Measurements from ENCODE around the gene ACSM2A. TPM values are rescaled to one million over a fixed set of nuclear protein-coding genes. Genes with fewer than 3 reads are reported as not detected.
"Not testable (repeated sequence)": the region's sequence is repeated elsewhere in the genome, so short reads cannot be mapped to it uniquely, and the experiment has no call there.

The ACSM2A gene, protein sequence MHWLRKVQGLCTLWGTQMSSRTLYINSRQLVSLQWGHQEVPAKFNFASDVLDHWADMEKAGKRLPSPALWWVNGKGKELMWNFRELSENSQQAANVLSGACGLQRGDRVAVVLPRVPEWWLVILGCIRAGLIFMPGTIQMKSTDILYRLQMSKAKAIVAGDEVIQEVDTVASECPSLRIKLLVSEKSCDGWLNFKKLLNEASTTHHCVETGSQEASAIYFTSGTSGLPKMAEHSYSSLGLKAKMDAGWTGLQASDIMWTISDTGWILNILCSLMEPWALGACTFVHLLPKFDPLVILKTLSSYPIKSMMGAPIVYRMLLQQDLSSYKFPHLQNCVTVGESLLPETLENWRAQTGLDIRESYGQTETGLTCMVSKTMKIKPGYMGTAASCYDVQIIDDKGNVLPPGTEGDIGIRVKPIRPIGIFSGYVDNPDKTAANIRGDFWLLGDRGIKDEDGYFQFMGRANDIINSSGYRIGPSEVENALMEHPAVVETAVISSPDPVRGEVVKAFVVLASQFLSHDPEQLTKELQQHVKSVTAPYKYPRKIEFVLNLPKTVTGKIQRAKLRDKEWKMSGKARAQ
- not detected for total RNA-seq

DNA sequence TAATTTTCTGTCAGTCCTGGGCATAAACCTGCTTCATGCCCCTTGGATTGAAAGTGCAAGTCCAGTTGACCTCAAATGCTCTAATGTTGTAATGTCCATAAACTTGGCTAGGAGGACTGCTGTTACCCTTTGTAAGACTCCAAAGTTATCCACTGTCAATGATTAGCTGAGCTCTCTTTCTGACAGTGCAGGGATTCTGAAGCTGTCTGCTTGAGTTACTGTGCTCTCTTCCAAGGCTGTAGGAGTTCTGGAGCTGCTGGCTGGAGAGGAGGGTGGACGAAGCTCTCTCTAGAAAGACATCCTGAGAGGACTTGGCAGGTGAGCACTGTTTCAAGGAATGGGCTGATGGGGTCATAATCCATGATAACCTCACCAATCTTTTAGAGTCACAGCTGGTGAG, at the start of gene ACSM2A:
Gene ACSM2A (plus strand): TSS at position 158 of the 400 bp plus-strand sequence. CDS start 8,594 bp downstream, outside the sequence.
- H3K27me3 Mint-ChIP-seq; H3K27ac Mint-ChIP-seq; H3K4me3 Mint-ChIP-seq; H3K4me1 Mint-ChIP-seq (ENCODE audit: low read depth); POLR2A ChIA-PET; H3K9me3 Mint-ChIP-seq; DNase-seq; intact Hi-C loops (cut with micrococcal nuclease); CTCF ChIA-PET; H3K36me3 Mint-ChIP-seq (ENCODE audit: low read depth); ATAC-seq: not testable (repeated sequence)

DNA sequence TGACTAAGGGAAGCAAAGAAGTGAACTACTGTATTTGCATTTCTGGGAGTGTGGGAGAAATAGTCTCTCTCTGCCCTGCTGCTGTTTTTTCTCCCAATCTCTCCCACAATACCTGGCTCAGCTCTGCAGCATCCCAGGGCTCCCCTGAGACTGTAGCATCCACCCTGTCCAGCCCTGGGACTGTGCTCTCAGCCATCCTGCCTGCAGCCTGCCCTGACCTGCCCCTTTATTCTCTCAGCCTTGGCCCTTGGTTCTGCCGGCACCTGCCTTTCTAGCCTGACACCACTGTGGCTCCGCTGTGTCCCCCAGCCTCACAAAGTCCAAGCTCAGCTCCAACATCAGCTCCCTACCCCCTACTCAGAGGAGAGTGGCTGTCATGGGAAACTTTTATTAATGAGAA, 48.7 kb upstream of the ACSM2A start:
- Mint-ChIP-seq H3K4me3 (no peak overlapping the region), H3K4me1 (ENCODE audit: low read depth) (no peaks in the 10 kb centered on the region), H3K27me3 (no peaks in the 10 kb centered on the region), H3K27ac (no peak overlapping the region), H3K36me3 (ENCODE audit: low read depth) (no peaks in the 10 kb centered on the region), H3K9me3 (no peaks in the 10 kb centered on the region)
- ChIA-PET POLR2A (no interaction called here), CTCF (interaction anchor here (1.2 kb wide), 1 partner anchor 17 kb away, joined by 5 read pairs; no protein-coding TSS in a partner anchor)
- TF ChIP-seq, protein P1, sequence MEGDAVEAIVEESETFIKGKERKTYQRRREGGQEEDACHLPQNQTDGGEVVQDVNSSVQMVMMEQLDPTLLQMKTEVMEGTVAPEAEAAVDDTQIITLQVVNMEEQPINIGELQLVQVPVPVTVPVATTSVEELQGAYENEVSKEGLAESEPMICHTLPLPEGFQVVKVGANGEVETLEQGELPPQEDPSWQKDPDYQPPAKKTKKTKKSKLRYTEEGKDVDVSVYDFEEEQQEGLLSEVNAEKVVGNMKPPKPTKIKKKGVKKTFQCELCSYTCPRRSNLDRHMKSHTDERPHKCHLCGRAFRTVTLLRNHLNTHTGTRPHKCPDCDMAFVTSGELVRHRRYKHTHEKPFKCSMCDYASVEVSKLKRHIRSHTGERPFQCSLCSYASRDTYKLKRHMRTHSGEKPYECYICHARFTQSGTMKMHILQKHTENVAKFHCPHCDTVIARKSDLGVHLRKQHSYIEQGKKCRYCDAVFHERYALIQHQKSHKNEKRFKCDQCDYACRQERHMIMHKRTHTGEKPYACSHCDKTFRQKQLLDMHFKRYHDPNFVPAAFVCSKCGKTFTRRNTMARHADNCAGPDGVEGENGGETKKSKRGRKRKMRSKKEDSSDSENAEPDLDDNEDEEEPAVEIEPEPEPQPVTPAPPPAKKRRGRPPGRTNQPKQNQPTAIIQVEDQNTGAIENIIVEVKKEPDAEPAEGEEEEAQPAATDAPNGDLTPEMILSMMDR (IDR thresholded peaks at IDR 0.05), result no peak
- ATAC-seq, result no peak
- intact Hi-C loops (cut with micrococcal nuclease), result no loop called here
- no peak for DNase-seq

DNA sequence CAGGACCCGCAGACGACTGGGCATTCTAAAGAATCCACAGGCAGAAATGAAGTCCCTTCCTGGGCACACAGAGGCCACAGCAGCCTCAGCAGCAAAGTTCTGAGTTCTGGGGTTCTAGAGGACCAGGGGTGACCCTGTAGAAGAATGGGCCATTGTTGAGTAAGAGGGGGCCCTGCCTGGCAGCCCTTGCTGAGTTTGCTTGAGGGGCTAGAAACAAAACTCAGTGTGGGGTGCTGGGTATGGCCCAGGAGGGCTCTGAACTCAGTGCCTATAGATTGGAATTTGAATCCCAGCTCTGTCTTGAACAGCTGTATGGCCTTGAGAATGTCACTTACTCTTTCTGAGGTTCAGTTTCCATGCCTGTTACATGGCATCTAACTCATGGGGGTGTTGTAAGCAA, 46.7 kb upstream of the ACSM2A start, which contains the start of gene PDILT:
Gene PDILT (minus strand): TSS at position 101 of the 400 bp plus-strand sequence. CDS start 5,437 bp downstream, outside the sequence.
- H3K4me3 Mint-ChIP-seq, result no peak within 1 kb of the TSS
- H3K27me3 Mint-ChIP-seq, result no peaks in the 10 kb centered on the region
- H3K9me3 Mint-ChIP-seq, result no peaks in the 10 kb centered on the region
- ChIA-PET POLR2A (no interaction called here), CTCF (no interaction called here)
- ATAC-seq (no peak), DNase-seq (no peak)
- TF ChIP-seq, protein P1 (IDR thresholded peaks at IDR 0.05), result no peak
- no peaks in the 10 kb centered on the region for H3K36me3 Mint-ChIP-seq (ENCODE audit: low read depth)
- H3K4me1 Mint-ChIP-seq (ENCODE audit: low read depth), result no peaks in the 10 kb centered on the region
- no peak within 1 kb of the TSS for H3K27ac Mint-ChIP-seq
- intact Hi-C loops (cut with micrococcal nuclease), result no loop called here

DNA sequence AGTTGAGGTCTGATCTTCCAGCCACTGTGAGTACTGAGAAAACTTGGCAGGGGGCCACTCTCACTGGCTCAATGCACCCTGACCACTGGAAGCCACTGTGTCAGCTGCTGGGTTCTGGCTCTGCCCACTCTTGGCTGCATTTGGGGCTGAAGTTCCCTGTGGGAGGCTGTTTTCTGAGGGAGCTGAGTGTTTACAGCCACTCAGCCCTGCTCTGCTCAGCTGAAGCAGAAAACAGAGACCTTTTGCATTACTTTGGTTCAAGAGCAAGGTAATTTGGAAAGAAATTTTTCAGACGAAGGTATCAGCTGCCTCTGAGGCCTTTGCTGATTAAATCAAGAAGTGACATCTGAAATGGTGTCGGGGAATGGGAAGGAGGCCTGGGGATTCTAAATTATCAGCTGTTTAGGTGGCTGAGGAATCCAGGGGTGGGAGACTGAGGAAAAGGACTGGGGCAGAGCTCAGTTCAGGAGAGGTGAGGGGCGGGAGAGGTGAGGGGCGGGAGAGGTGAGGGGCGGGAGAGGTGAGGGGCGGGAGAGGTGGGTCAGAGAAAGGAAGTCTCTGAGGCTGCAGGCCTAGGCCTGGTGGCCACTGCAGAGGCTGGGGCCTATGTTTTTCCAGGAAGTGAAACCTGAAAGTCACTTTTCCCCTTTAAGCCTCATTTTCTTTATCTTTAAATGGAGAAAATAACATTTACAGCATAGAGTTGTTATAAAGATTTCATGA, 41.8 kb upstream of the ACSM2A start, which contains the start of gene ACSM5:
Gene ACSM5 (plus strand): TSS at position 137 of the 723 bp plus-strand sequence. CDS start 1,951 bp downstream, outside the sequence.
- Mint-ChIP-seq H3K27ac (no peak within 1 kb of the TSS), H3K4me1 (ENCODE audit: low read depth) (no peaks in the 10 kb centered on the region), H3K27me3 (peaks cover 6% of the 10 kb centered on the region), H3K9me3 (no peaks in the 10 kb centered on the region), H3K36me3 (ENCODE audit: low read depth) (no peaks in the 10 kb centered on the region), H3K4me3 (no peak within 1 kb of the TSS)
- ATAC-seq, result no peak
- TF ChIP-seq, protein P1 (IDR thresholded peaks at IDR 0.05), result no peak
- POLR2A ChIA-PET, result interaction anchor here (0.7 kb wide), 1 partner anchor 981 kb away, joined by 3 read pairs; no protein-coding TSS in a partner anchor
- intact Hi-C loops (cut with micrococcal nuclease), result no loop called here
- CTCF ChIA-PET, result no interaction called here
- DNase-seq, result no peak

DNA sequence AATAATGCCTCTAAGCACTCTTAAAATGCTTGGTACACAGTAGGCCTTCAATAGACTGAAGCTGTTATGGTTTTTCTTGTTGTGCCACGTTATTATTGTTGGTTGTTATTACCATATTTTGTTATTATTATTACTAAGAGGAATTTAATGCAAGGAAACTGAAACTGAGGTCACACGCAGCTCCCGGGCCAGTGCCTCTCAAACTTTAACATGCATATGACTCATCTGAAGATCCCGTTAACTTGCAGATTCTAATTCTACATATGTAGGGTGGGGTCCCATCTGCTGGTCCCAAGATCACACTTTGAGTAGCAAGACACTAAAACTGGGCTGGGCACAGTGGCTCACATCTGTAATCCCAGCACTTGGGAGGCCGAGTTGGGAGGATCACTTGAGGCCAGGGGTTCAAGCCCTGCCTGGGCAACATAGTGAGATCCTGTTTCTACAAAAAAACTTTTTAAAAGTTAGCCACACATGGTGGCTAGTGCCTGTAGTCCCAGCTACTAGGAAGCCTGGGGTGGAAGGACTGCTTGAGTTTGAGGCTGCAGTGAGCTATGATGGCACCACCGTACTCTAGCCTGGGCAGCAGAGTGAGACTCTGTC, 41.1 kb upstream of the ACSM2A start:
- intact Hi-C loops (cut with micrococcal nuclease), result no loop called here
- Mint-ChIP-seq H3K27ac (no peak overlapping the region), H3K36me3 (ENCODE audit: low read depth) (no peaks in the 10 kb centered on the region), H3K4me3 (no peak overlapping the region), H3K9me3 (no peaks in the 10 kb centered on the region), H3K27me3 (peaks cover 6% of the 10 kb centered on the region), H3K4me1 (ENCODE audit: low read depth) (no peaks in the 10 kb centered on the region)
- TF ChIP-seq, protein P1 (IDR thresholded peaks at IDR 0.05), result no peak
- POLR2A ChIA-PET, result interaction anchor here (0.7 kb wide), 1 partner anchor 982 kb away, joined by 3 read pairs; no protein-coding TSS in a partner anchor
- DNase-seq (no peak), ATAC-seq (no peak)
- CTCF ChIA-PET, result no interaction called here
